Measurements from ENCODE around the gene TESMIN. TPM values are rescaled to one million over a fixed set of nuclear protein-coding genes. Genes with fewer than 3 reads are reported as not detected.

TESMIN gene
- total RNA-seq, 4 donors from 2014 or later: 1.00 to 7.5 (median 4.2) TPM

- Histone ChIP-seq H3K27me3 (no peaks in the 10 kb centered on the region), H3K9me3 (no peaks in the 10 kb centered on the region), H3K36me3 (peaks cover 0 to 88% (median 36%) of the 10 kb centered on the region in 4 donors), H3K4me3 (no peak overlapping the region), H3K27ac (no peak overlapping the region), H3K4me1 (no peaks in the 10 kb centered on the region)
- in situ Hi-C loops (cut with MboI; ENCODE audit: low pct_ligation_motif_present in 1 of 4, low pct_unique_long_range_greater_than_20kb in 1 of 4, low sequenced_read_pairs in 3 of 4): no loop called here
- intact Hi-C loops (cut with DNase I; ENCODE audit: low total_unique reads): no loop called here
- TF ChIP-seq POLR2AphosphoS5 (IDR thresholded peaks at IDR 0.05) (no peak), EP300 (IDR thresholded peaks at IDR 0.05; ENCODE audit: low read depth) (no peak), POLR2A (IDR thresholded peaks at IDR 0.05) (no peak), CTCF (IDR thresholded peaks at IDR 0.05) (no peak)
- no peak for DNase-seq
- 75 to 95% methylated on average over 4 to 7 of the region's 7 CpGs for WGBS, 2 donors (ENCODE audit: low coverage in 1 of 2)
Observed at GRCh38 chr11:68778205-68778604, 26.9 kb upstream of the TESMIN start.

GRCh38 chr11:68776442-68777235, 25.3 kb upstream of the TESMIN start:
- no peak for TF ChIP-seq EP300 (IDR thresholded peaks at IDR 0.05; ENCODE audit: low read depth)
- no peak for TF ChIP-seq POLR2A (IDR thresholded peaks at IDR 0.05)
- no peak for TF ChIP-seq CTCF (IDR thresholded peaks at IDR 0.05)
- no peak for TF ChIP-seq POLR2AphosphoS5 (IDR thresholded peaks at IDR 0.05)
- 91% methylated on average over 10 to 20 of the region's 20 CpGs for WGBS, 2 donors (ENCODE audit: low coverage in 1 of 2)

GRCh38 chr11:68775951-68776388, 24.6 kb upstream of the TESMIN start:
- Histone ChIP-seq H3K27ac (no peak overlapping the region), H3K27me3 (no peaks in the 10 kb centered on the region), H3K4me1 (no peaks in the 10 kb centered on the region), H3K9me3 (no peaks in the 10 kb centered on the region), H3K36me3 (peaks cover 0 to 94% (median 44%) of the 10 kb centered on the region in 4 donors), H3K4me3 (no peak overlapping the region)
- no peak for DNase-seq
- WGBS, 2 donors (ENCODE audit: low coverage in 1 of 2): 86 to 100% methylated on average over 3 to 4 of the region's 4 CpGs
- TF ChIP-seq POLR2AphosphoS5 (IDR thresholded peaks at IDR 0.05) (no peak), EP300 (IDR thresholded peaks at IDR 0.05; ENCODE audit: low read depth) (no peak), POLR2A (IDR thresholded peaks at IDR 0.05) (no peak), CTCF (IDR thresholded peaks at IDR 0.05) (no peak)
- in situ Hi-C loops (cut with MboI; ENCODE audit: low pct_ligation_motif_present in 1 of 4, low pct_unique_long_range_greater_than_20kb in 1 of 4, low sequenced_read_pairs in 3 of 4): no loop called here
- intact Hi-C loops (cut with DNase I; ENCODE audit: low total_unique reads): no loop called here

More at GRCh38 chr11:68776442-68777235, 25.3 kb upstream of the TESMIN start:
- no peaks in the 10 kb centered on the region for H3K27me3 ChIP-seq
- no peak for DNase-seq
- intact Hi-C loops (cut with DNase I; ENCODE audit: low total_unique reads): no loop called here
- peaks cover 0 to 94% (median 42%) of the 10 kb centered on the region in 4 donors for H3K36me3 ChIP-seq
- in situ Hi-C loops (cut with MboI; ENCODE audit: low pct_ligation_motif_present in 1 of 4, low pct_unique_long_range_greater_than_20kb in 1 of 4, low sequenced_read_pairs in 3 of 4): no loop called here
- H3K4me1 ChIP-seq: no peaks in the 10 kb centered on the region
- H3K27ac ChIP-seq: no peak overlapping the region
- H3K9me3 ChIP-seq: no peaks in the 10 kb centered on the region
- H3K4me3 ChIP-seq: no peak overlapping the region

GRCh38 chr11:68774194-68774585, 22.9 kb upstream of the TESMIN start:
- 89 to 94% methylated on average over 9 of the region's 9 CpGs for WGBS, 2 donors (ENCODE audit: low coverage in 1 of 2)
- in situ Hi-C loops (cut with MboI; ENCODE audit: low pct_ligation_motif_present in 1 of 4, low pct_unique_long_range_greater_than_20kb in 1 of 4, low sequenced_read_pairs in 3 of 4): no loop called here
- Histone ChIP-seq H3K4me1 (no peaks in the 10 kb centered on the region), H3K27ac (no peak overlapping the region), H3K4me3 (no peak overlapping the region), H3K27me3 (no peaks in the 10 kb centered on the region), H3K36me3 (peaks cover 0 to 98% (median 45%) of the 10 kb centered on the region in 4 donors), H3K9me3 (no peaks in the 10 kb centered on the region)
- intact Hi-C loops (cut with DNase I; ENCODE audit: low total_unique reads): no loop called here
- DNase-seq: no peak
- TF ChIP-seq CTCF (IDR thresholded peaks at IDR 0.05): no peak
- no peak for TF ChIP-seq EP300 (IDR thresholded peaks at IDR 0.05; ENCODE audit: low read depth)
- no peak for TF ChIP-seq POLR2AphosphoS5 (IDR thresholded peaks at IDR 0.05)
- no peak for TF ChIP-seq POLR2A (IDR thresholded peaks at IDR 0.05)

Data from transverse colon (tissue), 4 donors.